Liver (tissue), 9 donors: Measurements from ENCODE around the gene CLEC20A. TPM values are rescaled to one million over a fixed set of nuclear protein-coding genes. Genes with fewer than 3 reads are reported as not detected.

Experiments
- DNase-seq: peaks from one replicate; pipeline ENCODE4 v3.0.0-alpha.2; 2017; ENCODE audit warnings: low spot score
- H3K27ac ChIP-seq, 2 donors: one replicate each; pipeline ENCODE4 v1.7.0; 2013; ENCODE audit warnings: inconsistent platforms in 2 of 2, low read length in 2 of 2, control low read depth in 1 of 2, low read depth in 1 of 2, mild to moderate bottlenecking in 1 of 2
- H3K27me3 ChIP-seq, 4 donors: one replicate each; pipeline versions ENCODE4 v1.6.1 to v1.7.0; 2013; ENCODE audit warnings: low read length in 3 of 4, inconsistent platforms in 1 of 4, mild to moderate bottlenecking in 1 of 4, moderate library complexity in 1 of 4; ENCODE audit not compliant: control insufficient read depth in 4 of 4, insufficient read depth in 4 of 4
- H3K36me3 ChIP-seq, 4 donors: one replicate each; pipeline versions ENCODE4 v1.6.1 to v1.7.0; 2013; ENCODE audit warnings: low read length in 3 of 4, mild to moderate bottlenecking in 3 of 4, low read depth in 1 of 4, moderate library complexity in 1 of 4; ENCODE audit not compliant: control insufficient read depth in 4 of 4, insufficient read depth in 3 of 4
- H3K4me1 ChIP-seq, 4 donors: one replicate each; pipeline versions ENCODE4 v1.6.1 to v1.7.0; 2013; ENCODE audit warnings: low read length in 3 of 4, mild to moderate bottlenecking in 3 of 4, moderate library complexity in 1 of 4; ENCODE audit not compliant: control insufficient read depth in 4 of 4, insufficient read depth in 4 of 4
- H3K4me3 ChIP-seq, 3 donors: one replicate each; pipeline versions ENCODE4 v1.6.1 to v1.7.0; 2013; ENCODE audit warnings: low read length in 3 of 3, control low read depth in 1 of 3, low read depth in 1 of 3, mild to moderate bottlenecking in 1 of 3
- H3K9ac ChIP-seq, 2 donors: one replicate each; pipeline ENCODE4 v1.7.0; 2013; ENCODE audit warnings: low read length in 2 of 2, mild to moderate bottlenecking in 2 of 2, moderate library complexity in 2 of 2, control low read depth in 1 of 2, low read depth in 1 of 2
- H3K9me3 ChIP-seq, 4 donors: one replicate each; pipeline versions ENCODE4 v1.6.1 to v1.7.0; 2013; ENCODE audit warnings: low read length in 3 of 4; ENCODE audit not compliant: control insufficient read depth in 4 of 4
- EGR1 ChIP-seq, 2 donors: IDR thresholded peaks; 2 replicates each; pipeline ENCODE4 v1.6.1; 2016 to 2018; ENCODE audit warnings: antibody characterized with exemption in 2 of 2, low read depth in 2 of 2
- FOXA1 ChIP-seq: IDR thresholded peaks from 2 replicates; pipeline ENCODE4 v1.6.1; 2016; ENCODE audit warnings: antibody characterized with exemption
- FOXA2 ChIP-seq: IDR thresholded peaks from 2 replicates; pipeline ENCODE4 v1.6.1; 2016; ENCODE audit warnings: antibody characterized with exemption
- GABPA ChIP-seq, 2 donors: IDR thresholded peaks in 1 of 2; conservative IDR thresholded peaks in 1 of 2; 2 replicates each; pipeline ENCODE4 v1.6.1; 2016; ENCODE audit warnings: antibody characterized with exemption in 2 of 2, mild to moderate bottlenecking in 1 of 2, moderate library complexity in 1 of 2
- HNF4A ChIP-seq, 2 donors: conservative IDR thresholded peaks; 2 replicates each; pipeline ENCODE4 v1.6.1; 2016; ENCODE audit warnings: antibody characterized with exemption in 2 of 2, mild to moderate bottlenecking in 2 of 2
- JUND ChIP-seq, 2 donors: IDR thresholded peaks; 2 replicates each; pipeline ENCODE4 v1.6.1; 2016; ENCODE audit warnings: antibody characterized with exemption in 2 of 2
- MAX ChIP-seq: IDR thresholded peaks from 2 replicates; pipeline ENCODE4 v1.6.1; 2016; ENCODE audit warnings: antibody characterized with exemption
- NR2F2 ChIP-seq: IDR thresholded peaks from 2 replicates; pipeline ENCODE4 v1.6.1; 2016; ENCODE audit warnings: antibody characterized with exemption
- RAD21 ChIP-seq, 2 donors: IDR thresholded peaks; 2 replicates each; pipeline ENCODE4 v1.6.1; 2016; ENCODE audit warnings: antibody characterized with exemption in 2 of 2, mild to moderate bottlenecking in 2 of 2
- RXRA ChIP-seq, 2 donors: IDR thresholded peaks; 2 replicates each; pipeline ENCODE4 v1.6.1; 2017 to 2018; ENCODE audit warnings: antibody characterized with exemption in 2 of 2, mild to moderate bottlenecking in 1 of 2
- SP1 ChIP-seq: IDR thresholded peaks from 2 replicates; pipeline ENCODE4 v1.6.1; 2018; ENCODE audit warnings: antibody characterized with exemption, mild to moderate bottlenecking
- TAF1 ChIP-seq: conservative IDR thresholded peaks from 2 replicates; pipeline ENCODE4 v1.6.1; 2016; ENCODE audit warnings: antibody characterized with exemption, mild to moderate bottlenecking
- YY1 ChIP-seq: IDR thresholded peaks from 2 replicates; pipeline ENCODE4 v1.6.1; 2016; ENCODE audit warnings: antibody characterized with exemption, mild to moderate bottlenecking
- WGBS: extraction: QIAGEN DNeasy Blood & Tissue Kit; methylation state at CpG from one replicate; pipeline ENCODE4 v1.1.7; 2013; 5-methylcytosine and 5-hydroxymethylcytosine counted together
- polyA plus RNA-seq, 2 donors: library from polyadenylated mRNA; stranded (reverse) in 1 of 2; unstranded in 1 of 2; fragments of 200-250 nt in 1 of 2; fragments of >200 nt in 1 of 2; fragmentation: Nextera tagmentation in 1 of 2; extraction: Ambion mirVana in 1 of 2; gene quantifications; one replicate each; pipeline versions ENCODE4 v1.2.1 to v1.2.3, GENCODE V29; 2013 to 2015
- total RNA-seq, 2 donors: library from RNA; depleted of rRNA; stranded (reverse); fragments of >200 nt; gene quantifications; one replicate each; pipeline ENCODE4 v1.2.3, GENCODE V29; 2014
- TF ChIP-seq, protein P1 (sequence below): fragments of 150-350 bp; IDR thresholded peaks from 2 replicates; pipeline ENCODE4 v1.5.1; 2017; ENCODE audit warnings: improper control_type of control experiment, low read depth, low read length; ENCODE audit not compliant: missing input control
- TF ChIP-seq, protein P2 (sequence below): IDR thresholded peaks from 2 replicates; pipeline ENCODE4 v1.6.1; 2016; ENCODE audit warnings: antibody characterized with exemption, mild to moderate bottlenecking
- TF ChIP-seq, protein P3 (sequence below): IDR thresholded peaks from 2 replicates; pipeline ENCODE4 v1.6.1; 2016; ENCODE audit warnings: antibody characterized with exemption
- donor health status: healthy.
- donor health status: healthy.
- donor health status: healthy.
- donor health status: healthy.
- donor health status: healthy.

CLEC20A gene
- total and polyA plus RNA-seq, 4 donors: 0.33 TPM; not detected in 3

DNA sequence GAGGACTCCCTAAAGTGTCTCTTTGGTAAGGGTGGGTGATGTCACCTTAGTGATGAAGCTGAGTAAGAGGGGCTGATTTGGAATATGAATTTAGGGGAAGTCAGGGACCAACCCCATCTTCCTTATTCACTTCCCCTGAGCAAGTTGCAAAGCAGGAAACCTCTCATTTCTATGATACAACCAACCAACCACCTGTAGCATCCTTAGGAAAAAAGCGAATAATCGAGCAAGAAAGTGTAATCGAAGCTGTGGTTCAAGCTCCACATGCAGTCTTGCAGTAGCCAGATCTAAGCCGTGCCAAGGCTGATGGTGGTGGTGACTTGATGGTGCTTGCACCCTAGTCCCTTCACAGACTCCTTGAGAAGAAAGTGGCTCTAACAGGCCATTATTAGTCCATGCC, 19.3 kb upstream of the CLEC20A start:
- DNase-seq: no peak
- no peak overlapping the region for H3K4me3 ChIP-seq
- no peaks in the 10 kb centered on the region for H3K27me3 ChIP-seq
- no peak overlapping the region for H3K27ac ChIP-seq
- H3K36me3 ChIP-seq: no peaks in the 10 kb centered on the region
- TF ChIP-seq GABPA (IDR thresholded peaks at IDR 0.05 in 1 of 2, conservative IDR thresholded peaks at IDR 0.05 in 1 of 2): no peak
- TF ChIP-seq JUND (IDR thresholded peaks at IDR 0.05): no peak
- TF ChIP-seq RAD21 (IDR thresholded peaks at IDR 0.05): no peak
- TF ChIP-seq MAX: no peak
- no peak for TF ChIP-seq HNF4A (conservative IDR thresholded peaks at IDR 0.05)
- no peak for TF ChIP-seq TAF1
- TF ChIP-seq EGR1 (IDR thresholded peaks at IDR 0.05; ENCODE audit: low read depth in 2 of 2): no peak
- TF ChIP-seq FOXA1: no peak
- TF ChIP-seq NR2F2: no peak
- no peak for TF ChIP-seq RXRA (IDR thresholded peaks at IDR 0.05)
- TF ChIP-seq, protein P1, sequence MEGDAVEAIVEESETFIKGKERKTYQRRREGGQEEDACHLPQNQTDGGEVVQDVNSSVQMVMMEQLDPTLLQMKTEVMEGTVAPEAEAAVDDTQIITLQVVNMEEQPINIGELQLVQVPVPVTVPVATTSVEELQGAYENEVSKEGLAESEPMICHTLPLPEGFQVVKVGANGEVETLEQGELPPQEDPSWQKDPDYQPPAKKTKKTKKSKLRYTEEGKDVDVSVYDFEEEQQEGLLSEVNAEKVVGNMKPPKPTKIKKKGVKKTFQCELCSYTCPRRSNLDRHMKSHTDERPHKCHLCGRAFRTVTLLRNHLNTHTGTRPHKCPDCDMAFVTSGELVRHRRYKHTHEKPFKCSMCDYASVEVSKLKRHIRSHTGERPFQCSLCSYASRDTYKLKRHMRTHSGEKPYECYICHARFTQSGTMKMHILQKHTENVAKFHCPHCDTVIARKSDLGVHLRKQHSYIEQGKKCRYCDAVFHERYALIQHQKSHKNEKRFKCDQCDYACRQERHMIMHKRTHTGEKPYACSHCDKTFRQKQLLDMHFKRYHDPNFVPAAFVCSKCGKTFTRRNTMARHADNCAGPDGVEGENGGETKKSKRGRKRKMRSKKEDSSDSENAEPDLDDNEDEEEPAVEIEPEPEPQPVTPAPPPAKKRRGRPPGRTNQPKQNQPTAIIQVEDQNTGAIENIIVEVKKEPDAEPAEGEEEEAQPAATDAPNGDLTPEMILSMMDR: no peak
- TF ChIP-seq YY1: no peak
- H3K4me1 ChIP-seq: no peaks in the 10 kb centered on the region
- H3K9me3 ChIP-seq: no peaks in the 10 kb centered on the region
- no peak overlapping the region for H3K9ac ChIP-seq
- WGBS: 93% methylated on average over 4 of the region's 4 CpGs

GRCh38 chr1:178513278-178513983, 16.7 kb upstream of the CLEC20A start:
- Histone ChIP-seq H3K9me3 (no peaks in the 10 kb centered on the region), H3K36me3 (no peaks in the 10 kb centered on the region), H3K9ac (no peak overlapping the region), H3K4me1 (no peaks in the 10 kb centered on the region), H3K4me3 (no peak overlapping the region), H3K27ac (no peak overlapping the region), H3K27me3 (no peaks in the 10 kb centered on the region)
- DNase-seq: no peak
- WGBS: 77% methylated on average over 14 of the region's 14 CpGs
- TF ChIP-seq FOXA1 (no peak), EGR1 (IDR thresholded peaks at IDR 0.05; ENCODE audit: low read depth in 2 of 2) (no peak), MAX (no peak), RAD21 (IDR thresholded peaks at IDR 0.05) (no peak), FOXA2 (no peak), NR2F2 (no peak), SP1 (no peak)
- TF ChIP-seq, protein P2, sequence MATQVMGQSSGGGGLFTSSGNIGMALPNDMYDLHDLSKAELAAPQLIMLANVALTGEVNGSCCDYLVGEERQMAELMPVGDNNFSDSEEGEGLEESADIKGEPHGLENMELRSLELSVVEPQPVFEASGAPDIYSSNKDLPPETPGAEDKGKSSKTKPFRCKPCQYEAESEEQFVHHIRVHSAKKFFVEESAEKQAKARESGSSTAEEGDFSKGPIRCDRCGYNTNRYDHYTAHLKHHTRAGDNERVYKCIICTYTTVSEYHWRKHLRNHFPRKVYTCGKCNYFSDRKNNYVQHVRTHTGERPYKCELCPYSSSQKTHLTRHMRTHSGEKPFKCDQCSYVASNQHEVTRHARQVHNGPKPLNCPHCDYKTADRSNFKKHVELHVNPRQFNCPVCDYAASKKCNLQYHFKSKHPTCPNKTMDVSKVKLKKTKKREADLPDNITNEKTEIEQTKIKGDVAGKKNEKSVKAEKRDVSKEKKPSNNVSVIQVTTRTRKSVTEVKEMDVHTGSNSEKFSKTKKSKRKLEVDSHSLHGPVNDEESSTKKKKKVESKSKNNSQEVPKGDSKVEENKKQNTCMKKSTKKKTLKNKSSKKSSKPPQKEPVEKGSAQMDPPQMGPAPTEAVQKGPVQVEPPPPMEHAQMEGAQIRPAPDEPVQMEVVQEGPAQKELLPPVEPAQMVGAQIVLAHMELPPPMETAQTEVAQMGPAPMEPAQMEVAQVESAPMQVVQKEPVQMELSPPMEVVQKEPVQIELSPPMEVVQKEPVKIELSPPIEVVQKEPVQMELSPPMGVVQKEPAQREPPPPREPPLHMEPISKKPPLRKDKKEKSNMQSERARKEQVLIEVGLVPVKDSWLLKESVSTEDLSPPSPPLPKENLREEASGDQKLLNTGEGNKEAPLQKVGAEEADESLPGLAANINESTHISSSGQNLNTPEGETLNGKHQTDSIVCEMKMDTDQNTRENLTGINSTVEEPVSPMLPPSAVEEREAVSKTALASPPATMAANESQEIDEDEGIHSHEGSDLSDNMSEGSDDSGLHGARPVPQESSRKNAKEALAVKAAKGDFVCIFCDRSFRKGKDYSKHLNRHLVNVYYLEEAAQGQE: no peak
- TF ChIP-seq, protein P3, sequence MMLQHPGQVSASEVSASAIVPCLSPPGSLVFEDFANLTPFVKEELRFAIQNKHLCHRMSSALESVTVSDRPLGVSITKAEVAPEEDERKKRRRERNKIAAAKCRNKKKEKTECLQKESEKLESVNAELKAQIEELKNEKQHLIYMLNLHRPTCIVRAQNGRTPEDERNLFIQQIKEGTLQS: no peak
